ENCODE results near the gene ZNF76.

ZNF76 gene

GRCh38 chr6:35258336-35258735 lies 1.2 kb upstream of the ZNF76 start:
- ATAC-seq (ENCODE audit: low read depth), result no peak
- H3K36me3 ChIP-seq (ENCODE audit: low read depth), result no peaks in the 10 kb centered on the region
- DNase-seq (ENCODE audit: low spot score), result no peak
- peak overlapping the region; percentile 80 for H3K27ac ChIP-seq (ENCODE audit: poor library complexity, severe bottlenecking)
- H3K4me3 ChIP-seq (ENCODE audit: severe bottlenecking), result peak overlapping the region; percentile 86
- peaks cover 10% of the 10 kb centered on the region for H3K4me1 ChIP-seq (ENCODE audit: insufficient read depth, poor library complexity, severe bottlenecking)
- no peak for TF ChIP-seq CTCF (IDR thresholded peaks at IDR 0.05; ENCODE audit: poor library complexity, severe bottlenecking)
- no peaks in the 10 kb centered on the region for H3K27me3 ChIP-seq (ENCODE audit: insufficient read depth, poor library complexity, severe bottlenecking)
- no peaks in the 10 kb centered on the region for H3K9me3 ChIP-seq (ENCODE audit: severe bottlenecking)

DNA sequence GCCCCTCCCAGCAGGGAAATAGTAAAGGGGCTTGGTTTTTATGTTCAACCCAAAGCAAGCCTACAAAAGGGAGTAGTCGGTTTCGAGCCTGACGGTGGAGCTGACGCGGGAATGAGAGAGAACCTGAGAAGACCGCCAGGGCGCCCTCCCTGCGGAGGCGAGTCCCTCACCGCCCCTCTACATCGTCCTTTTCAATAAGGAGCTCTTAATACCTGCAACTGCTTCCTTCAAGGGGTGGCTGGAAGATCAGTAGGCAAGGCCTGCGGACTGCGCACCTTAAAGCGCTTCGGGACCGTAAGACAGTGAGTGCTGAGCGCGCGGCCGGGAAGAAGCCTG lies 709 bp upstream of the ZNF76 start:
- Histone ChIP-seq H3K9me3 (ENCODE audit: severe bottlenecking) (no peaks in the 10 kb centered on the region), H3K27me3 (ENCODE audit: insufficient read depth, poor library complexity, severe bottlenecking) (no peaks in the 10 kb centered on the region), H3K4me3 (ENCODE audit: severe bottlenecking) (peak overlapping the region; percentile 86), H3K27ac (ENCODE audit: poor library complexity, severe bottlenecking) (peak overlapping the region; percentile 80), H3K4me1 (ENCODE audit: insufficient read depth, poor library complexity, severe bottlenecking) (peaks cover 10% of the 10 kb centered on the region), H3K36me3 (ENCODE audit: low read depth) (no peaks in the 10 kb centered on the region)
- TF ChIP-seq CTCF (IDR thresholded peaks at IDR 0.05; ENCODE audit: poor library complexity, severe bottlenecking), result no peak
- DNase-seq (ENCODE audit: low spot score) (no peak), ATAC-seq (ENCODE audit: low read depth) (peak; percentile 46)

DNA sequence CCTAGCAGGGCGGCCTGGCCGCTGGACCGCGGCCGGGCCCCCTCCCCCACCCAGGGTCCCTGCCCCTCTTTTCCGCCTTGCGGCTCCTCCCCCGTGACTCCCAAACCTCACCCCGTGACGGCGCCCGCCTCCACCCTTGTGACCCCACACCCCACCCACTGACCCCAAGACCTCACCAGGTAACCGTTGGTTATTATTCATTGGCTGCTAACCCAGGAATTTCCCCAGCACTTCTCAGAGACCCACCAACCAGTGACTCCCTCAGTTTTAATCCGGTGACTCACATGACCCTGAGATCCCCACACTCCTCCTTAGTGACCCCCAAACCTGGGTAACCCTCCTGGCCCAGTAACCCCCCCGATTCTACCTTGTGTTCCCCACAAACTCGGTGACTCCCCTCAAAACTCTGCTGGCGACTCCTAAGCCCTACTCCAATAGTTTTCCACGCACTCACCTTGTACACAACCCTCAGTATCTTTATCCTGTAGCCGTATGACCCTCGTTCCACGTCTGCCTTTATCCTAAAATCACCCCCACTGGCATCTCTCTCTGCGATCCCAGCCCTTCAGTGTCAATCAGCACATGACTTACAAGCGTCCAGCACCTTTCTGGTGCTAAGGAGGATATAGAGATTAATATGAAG lies 534 bp downstream of the ZNF76 start:
- Histone ChIP-seq H3K27ac (ENCODE audit: poor library complexity, severe bottlenecking) (peak overlapping the region; percentile 80), H3K36me3 (ENCODE audit: low read depth) (no peaks in the 10 kb centered on the region), H3K4me3 (ENCODE audit: severe bottlenecking) (peak overlapping the region; percentile 86), H3K9me3 (ENCODE audit: severe bottlenecking) (no peaks in the 10 kb centered on the region), H3K4me1 (ENCODE audit: insufficient read depth, poor library complexity, severe bottlenecking) (peaks cover 10% of the 10 kb centered on the region), H3K27me3 (ENCODE audit: insufficient read depth, poor library complexity, severe bottlenecking) (no peaks in the 10 kb centered on the region)
- no peak for TF ChIP-seq CTCF (IDR thresholded peaks at IDR 0.05; ENCODE audit: poor library complexity, severe bottlenecking)
- ATAC-seq (ENCODE audit: low read depth), result peak; percentile 44
- peak; percentile 80 for DNase-seq (ENCODE audit: low spot score)

DNA sequence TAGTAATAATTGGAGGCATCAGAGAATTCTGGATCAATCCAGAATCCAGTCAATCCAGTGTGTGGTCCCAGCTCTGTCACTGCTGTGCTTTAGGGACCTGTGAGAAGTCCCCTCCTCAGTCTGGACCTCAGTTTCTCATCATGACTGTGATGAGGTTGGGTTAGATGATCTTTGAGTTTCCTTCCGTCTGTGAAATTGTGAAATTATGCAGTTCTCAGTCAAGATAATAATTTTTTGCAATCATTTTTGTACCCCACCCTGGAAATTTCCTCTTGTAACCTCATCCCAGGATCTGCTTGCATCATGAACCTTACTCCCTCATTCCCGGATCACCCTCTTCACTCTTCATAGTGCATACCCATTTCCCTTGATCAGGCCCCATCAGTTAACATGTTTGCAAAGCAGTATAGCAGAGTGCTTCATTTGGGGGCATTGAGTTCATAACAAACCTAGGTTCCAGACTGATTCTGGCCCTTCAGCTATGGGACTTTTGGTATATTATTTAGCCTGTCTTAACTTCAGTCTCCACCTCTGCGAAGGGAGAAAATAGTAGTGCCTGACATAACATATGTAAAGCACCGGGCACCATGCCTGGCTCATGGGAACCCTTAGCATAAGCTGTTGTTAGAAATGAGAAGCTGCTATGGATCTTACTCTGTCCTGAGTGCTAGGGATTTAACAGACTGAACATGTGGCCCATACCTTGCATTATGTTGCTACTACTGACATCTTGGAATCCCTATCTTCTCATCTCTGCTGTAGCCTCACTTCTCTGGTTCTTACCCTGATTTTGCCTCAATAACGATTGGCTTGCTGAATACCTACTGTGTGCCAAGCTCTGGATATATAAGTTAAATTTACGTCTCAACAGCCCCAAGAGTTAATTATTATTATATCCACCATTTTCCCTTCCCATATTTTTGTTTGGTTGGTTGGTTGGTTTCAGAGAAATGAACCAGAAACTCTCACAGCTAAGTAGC lies 1.3 kb downstream of the ZNF76 start:
- H3K27me3 ChIP-seq (ENCODE audit: insufficient read depth, poor library complexity, severe bottlenecking), result no peaks in the 10 kb centered on the region
- peak overlapping the region; percentile 86 for H3K4me3 ChIP-seq (ENCODE audit: severe bottlenecking)
- ATAC-seq (ENCODE audit: low read depth) (no peak), DNase-seq (ENCODE audit: low spot score) (no peak)
- H3K36me3 ChIP-seq (ENCODE audit: low read depth), result no peaks in the 10 kb centered on the region
- H3K4me1 ChIP-seq (ENCODE audit: insufficient read depth, poor library complexity, severe bottlenecking), result peaks cover 10% of the 10 kb centered on the region
- peak overlapping the region; percentile 80 for H3K27ac ChIP-seq (ENCODE audit: poor library complexity, severe bottlenecking)
- H3K9me3 ChIP-seq (ENCODE audit: severe bottlenecking), result no peaks in the 10 kb centered on the region
- no peak for TF ChIP-seq CTCF (IDR thresholded peaks at IDR 0.05; ENCODE audit: poor library complexity, severe bottlenecking)
